ENCODE data around the gene AZGP1.
A peak's percentile ranks its signal among the peaks of the same experiment; 100 is the strongest.
"Not testable (repeated sequence)": the region's sequence is repeated elsewhere in the genome, so short reads cannot be mapped to it uniquely, and the experiment has no call there.

AZGP1 gene

GRCh38 chr7:99949645-99950228 is 26.1 kb downstream of the AZGP1 start:
- no peak for DNase-seq

- no peak for DNase-seq
These were observed 28.2 kb downstream of the AZGP1 start for GRCh38 chr7:99947608-99948007.

- no peak for DNase-seq
These were observed 31.2 kb downstream of the AZGP1 start for GRCh38 chr7:99944497-99945070.

GRCh38 chr7:99943641-99944496 is 32.0 kb downstream of the AZGP1 start:
- DNase-seq, result no peak

- DNase-seq, result no peak
These were observed 37.5 kb downstream of the AZGP1 start for GRCh38 chr7:99938296-99938695.

GRCh38 chr7:99935009-99935408 is 40.8 kb downstream of the AZGP1 start:
- DNase-seq, result not testable (repeated sequence)

- no peak for DNase-seq
These were observed 45.5 kb downstream of the AZGP1 start for GRCh38 chr7:99930376-99930775.

GRCh38 chr7:99929730-99930053 is 46.1 kb downstream of the AZGP1 start:
- DNase-seq, result no peak

GRCh38 chr7:99928994-99929729 is 46.7 kb downstream of the AZGP1 start, which contains the start of gene GJC3:
GJC3 (minus strand) TSS chr7:99929620; CDS start chr7:99929620, 0 bp downstream.
- no peak for DNase-seq

- no peak for DNase-seq
These were observed 47.6 kb downstream of the AZGP1 start for GRCh38 chr7:99928188-99928587.

- no peak for DNase-seq
These were observed 48.3 kb downstream of the AZGP1 start for GRCh38 chr7:99927536-99927935.

GRCh38 chr7:99926321-99926720 is 49.5 kb downstream of the AZGP1 start:
- no peak for DNase-seq

- no peak for DNase-seq
These were observed 52.6 kb downstream of the AZGP1 start for GRCh38 chr7:99923200-99923599.

- no peak for DNase-seq
These were observed 55.7 kb downstream of the AZGP1 start for GRCh38 chr7:99920149-99920548.

GRCh38 chr7:99919814-99920112 is 56.1 kb downstream of the AZGP1 start:
- DNase-seq, result no peak

GRCh38 chr7:99918959-99919813 is 56.6 kb downstream of the AZGP1 start, which contains the start of gene TRIM4:
TRIM4 (minus strand) TSS chr7:99919530; CDS start chr7:99919401, 129 bp downstream.
- DNase-seq, result peak; percentile 59
